Subcutaneous adipose tissue (tissue), 4 donors: ENCODE measurements around the gene MCTP2. TPM values are rescaled to one million over a fixed set of nuclear protein-coding genes. Genes with fewer than 3 reads are reported as not detected.

Experiments
- CTCF ChIP-seq: fragments of 450-650 bp; IDR thresholded peaks from one replicate; pipeline ENCODE4 v1.5.1; 2016; ENCODE audit warnings: low read depth, mild to moderate bottlenecking, control low read depth, antibody characterized with exemption, moderate library complexity
- total RNA-seq, 4 donors: library from RNA; depleted of rRNA; stranded (reverse); fragments of >200 nt; gene quantifications; one replicate each; pipeline ENCODE4 v1.1.0, GENCODE V29; 2016

MCTP2 gene
- total RNA-seq, 4 donors from 2014 or later: 2.6 to 5.5 (median 4.6) TPM

- TF ChIP-seq CTCF: no peak
Observed at GRCh38 chr15:94256511-94256910, 25.1 kb downstream of the MCTP2 start.

- TF ChIP-seq CTCF: no peak
Observed at GRCh38 chr15:94258246-94258645, 26.9 kb downstream of the MCTP2 start.

GRCh38 chr15:94259121-94259751 lies 27.9 kb downstream of the MCTP2 start:
- TF ChIP-seq CTCF: no peak

GRCh38 chr15:94259863-94260262 lies 28.5 kb downstream of the MCTP2 start:
- no peak for TF ChIP-seq CTCF

GRCh38 chr15:94262201-94262600 lies 30.8 kb downstream of the MCTP2 start:
- no peak for TF ChIP-seq CTCF

GRCh38 chr15:94263341-94264273 lies 32.2 kb downstream of the MCTP2 start:
- no peak for TF ChIP-seq CTCF

GRCh38 chr15:94265009-94265408 lies 33.6 kb downstream of the MCTP2 start:
- no peak for TF ChIP-seq CTCF
